A549 (cell line): ENCODE data around the gene RRAS. TPM values are rescaled to one million over a fixed set of nuclear protein-coding genes. Genes with fewer than 3 reads are reported as not detected.

Experiments
- ATOH8 ChIP-seq: fragments of 250-450 bp; sonication (Bioruptor Pico); IDR thresholded peaks from 2 replicates; pipeline ENCODE4 v1.5.0; 2020; ENCODE audit warnings: low read depth, mild to moderate bottlenecking, moderate library complexity
- BHLHE40 ChIP-seq: IDR thresholded peaks from 2 replicates; pipeline ENCODE4 v1.6.1; 2012; ENCODE audit warnings: low read depth, low read length, inconsistent platforms
- CBX8 ChIP-seq: fragments of 200-600 bp; sonication (generic); IDR thresholded peaks from 2 replicates; pipeline ENCODE4 v1.6.1; 2016
- CEBPB ChIP-seq, 2 experiments: fragments of >200 bp in 1 of 2; sonication (Bioruptor Twin) in 1 of 2; formaldehyde crosslinking in 1 of 2; IDR thresholded peaks; 2 replicates each; pipeline ENCODE4 v1.6.1; 2012 to 2016
- EHF ChIP-seq: fragments of 250-450 bp; sonication (Bioruptor Pico); IDR thresholded peaks from 2 replicates; pipeline ENCODE4 v1.5.0; 2020; ENCODE audit warnings: mild to moderate bottlenecking
- EHMT2 ChIP-seq: fragments of 200-600 bp; sonication (generic); IDR thresholded peaks from 2 replicates; pipeline ENCODE4 v1.6.1; 2016; ENCODE audit warnings: antibody characterized with exemption, low read depth, mild to moderate bottlenecking, moderate library complexity
- EP300 ChIP-seq, 2 experiments: fragments of >200 bp; sonication (Bioruptor Twin); formaldehyde crosslinking; IDR thresholded peaks; 2 replicates in 1 of 2; 3 replicates in 1 of 2; pipeline ENCODE4 v1.6.1; 2016 to 2017
- ESRRA ChIP-seq: fragments of 150-350 bp; IDR thresholded peaks from 2 replicates; pipeline ENCODE4 v1.6.1; 2014; ENCODE audit warnings: mild to moderate bottlenecking, low read length, borderline replicate concordance
- FOSL2 ChIP-seq, 2 experiments: fragments of 450-650 bp in 1 of 2; fragments of >200 bp in 1 of 2; sonication (Bioruptor Twin) in 1 of 2; formaldehyde crosslinking; IDR thresholded peaks; 2 replicates each; pipeline versions ENCODE4 v1.5.0 to v1.6.1; 2016 to 2020; ENCODE audit warnings: mild to moderate bottlenecking in 1 of 2, moderate library complexity in 1 of 2
- FOXS1 ChIP-seq: fragments of 250-450 bp; sonication (Bioruptor Pico); IDR thresholded peaks from 2 replicates; pipeline ENCODE4 v1.5.0; 2020; ENCODE audit warnings: mild to moderate bottlenecking, moderate library complexity
- GATA3 ChIP-seq: IDR thresholded peaks from 2 replicates; pipeline ENCODE4 v1.6.1; 2012; ENCODE audit warnings: borderline replicate concordance
- HDAC2 ChIP-seq: fragments of 200-600 bp; sonication (generic); IDR thresholded peaks from 2 replicates; pipeline ENCODE4 v1.6.1; 2016
- HEYL ChIP-seq: fragments of 250-450 bp; sonication (Bioruptor Pico); IDR thresholded peaks from 2 replicates; pipeline ENCODE4 v1.8.0; 2021; ENCODE audit warnings: mild to moderate bottlenecking, moderate library complexity
- HMGXB4 ChIP-seq: fragments of 250-450 bp; sonication (Bioruptor Pico); IDR thresholded peaks from 2 replicates; pipeline ENCODE4 v1.5.0; 2021; ENCODE audit warnings: mild to moderate bottlenecking, moderate library complexity, borderline replicate concordance
- HOXA7 ChIP-seq: fragments of 250-450 bp; sonication (Bioruptor Pico); IDR thresholded peaks from 2 replicates; pipeline ENCODE4 v1.5.0; 2020; ENCODE audit warnings: mild to moderate bottlenecking, moderate library complexity
- HOXB13 ChIP-seq: fragments of 250-450 bp; sonication (Bioruptor Pico); IDR thresholded peaks from 2 replicates; pipeline ENCODE4 v1.5.0; 2020; ENCODE audit warnings: low read depth, mild to moderate bottlenecking, moderate library complexity
- HOXB5 ChIP-seq: fragments of 250-450 bp; sonication (Bioruptor Pico); IDR thresholded peaks from 2 replicates; pipeline ENCODE4 v1.5.0; 2020; ENCODE audit warnings: mild to moderate bottlenecking, moderate library complexity
- KDM1A ChIP-seq: fragments of 200-600 bp; sonication (generic); IDR thresholded peaks from 2 replicates; pipeline ENCODE4 v1.6.1; 2016; ENCODE audit warnings: low read depth, mild to moderate bottlenecking
- MAX ChIP-seq: IDR thresholded peaks from 2 replicates; pipeline ENCODE4 v1.6.1; 2012
- MAZ ChIP-seq: fragments of 150-350 bp; IDR thresholded peaks from 2 replicates; pipeline ENCODE4 v1.6.1; 2014; ENCODE audit warnings: antibody characterized with exemption, low read depth, low read length, borderline replicate concordance
- MYC ChIP-seq: IDR thresholded peaks from 2 replicates; pipeline ENCODE4 v1.6.1; 2012; ENCODE audit warnings: mild to moderate bottlenecking, inconsistent platforms, low read length, improper control_type of control experiment, borderline replicate concordance
- NR3C1 ChIP-seq: fragments of >200 bp; sonication (Bioruptor Twin); formaldehyde crosslinking; IDR thresholded peaks from 3 replicates; pipeline ENCODE4 v1.6.1; 2017
- PBX3 ChIP-seq: IDR thresholded peaks from 2 replicates; pipeline ENCODE4 v1.6.1; 2012
- PHF8 ChIP-seq: fragments of 200-600 bp; sonication (generic); IDR thresholded peaks from 2 replicates; pipeline ENCODE4 v1.6.1; 2016; ENCODE audit warnings: low read depth, mild to moderate bottlenecking, antibody characterized with exemption, moderate library complexity, borderline replicate concordance
- POLR2AphosphoS2 ChIP-seq: conservative IDR thresholded peaks from 2 replicates; pipeline ENCODE4 v1.6.1; 2012; ENCODE audit warnings: low read length, improper control_type of control experiment, inconsistent platforms
- RAD21 ChIP-seq, 2 experiments: fragments of >200 bp in 1 of 2; sonication (Bioruptor Twin) in 1 of 2; formaldehyde crosslinking in 1 of 2; IDR thresholded peaks in 1 of 2; conservative IDR thresholded peaks in 1 of 2; 2 replicates in 1 of 2; 3 replicates in 1 of 2; pipeline ENCODE4 v1.6.1; 2012 to 2018; ENCODE audit warnings: inconsistent platforms in 1 of 2
- RARB ChIP-seq: fragments of 250-450 bp; sonication (Bioruptor Pico); IDR thresholded peaks from 2 replicates; pipeline ENCODE4 v1.8.0; 2021; ENCODE audit warnings: mild to moderate bottlenecking, moderate library complexity
- RCOR1 ChIP-seq: fragments of 150-350 bp; IDR thresholded peaks from 2 replicates; pipeline ENCODE4 v1.6.1; 2014; ENCODE audit warnings: antibody characterized with exemption, low read length, low read depth
- RFX5 ChIP-seq: fragments of 450-650 bp; IDR thresholded peaks from 2 replicates; pipeline ENCODE4 v1.7.1; 2014; ENCODE audit warnings: antibody characterized with exemption, mild to moderate bottlenecking, moderate library complexity
- SMC3 ChIP-seq: fragments of >200 bp; sonication (Bioruptor Twin); formaldehyde crosslinking; IDR thresholded peaks from 3 replicates; pipeline ENCODE4 v1.6.1; 2018; ENCODE audit warnings: inconsistent platforms
- TP53 ChIP-seq: fragments of 250-450 bp; sonication (Bioruptor Pico); IDR thresholded peaks from 2 replicates; pipeline ENCODE4 v1.5.0; 2021; ENCODE audit warnings: mild to moderate bottlenecking, moderate library complexity
- ZFP36 ChIP-seq: fragments of 450-650 bp; IDR thresholded peaks from 2 replicates; pipeline ENCODE4 v1.6.1; 2014; ENCODE audit warnings: borderline replicate concordance; ENCODE audit not compliant: partially characterized antibody
- ZNF302 ChIP-seq: fragments of 250-450 bp; sonication (Bioruptor Pico); IDR thresholded peaks from 2 replicates; pipeline ENCODE4 v1.9.0; 2021; ENCODE audit warnings: inconsistent platforms, mild to moderate bottlenecking, moderate library complexity
- polyA plus RNA-seq, 4 experiments: library from polyadenylated mRNA; depleted of rRNA in 3 of 4; stranded (reverse); fragments of >200 nt; fragmentation: RNase III in 1 of 4; extraction: RNeasy Plus Mini Kit Qiagen cat#74134 plus additional on column Dnase treatment in 1 of 4; gene quantifications; 2 replicates in 3 of 4; 3 replicates in 1 of 4; pipeline ENCODE4 v1.2.3, GENCODE V29; 2011 to 2017
- TF ChIP-seq, protein P1 (sequence below): fragments of >200 bp; sonication (Bioruptor Twin); formaldehyde crosslinking; IDR thresholded peaks from 3 replicates; pipeline ENCODE4 v1.6.1; 2016
- TF ChIP-seq, protein P2 (sequence below): fragments of 200-600 bp; sonication (generic); IDR thresholded peaks from 2 replicates; pipeline ENCODE4 v1.6.1; 2016; ENCODE audit warnings: antibody characterized with exemption, mild to moderate bottlenecking, moderate library complexity

RRAS gene
- polyA plus RNA-seq, 2 of the 4 experiments (the other 2 are of a cell fraction), result 47.6 to 49.2 TPM

- no peak for TF ChIP-seq MYC
- peak; percentile 10; the same call in 1 of the 2 replicates for TF ChIP-seq TP53 (CRISPR knock-in tag)
- no peak for TF ChIP-seq RFX5
- no peak for TF ChIP-seq BHLHE40
- TF ChIP-seq MAX, result no peak
- peak; percentile 40; the same call in 1 of the 2 replicates for TF ChIP-seq HOXA7
- TF ChIP-seq PHF8, result no peak
- no peak for TF ChIP-seq ATOH8 (CRISPR knock-in tag)
- TF ChIP-seq EHMT2, result no peak
- TF ChIP-seq HEYL (CRISPR knock-in tag), result no peak
- TF ChIP-seq CEBPB (IDR thresholded peaks at IDR 0.05), result no peak
- TF ChIP-seq POLR2AphosphoS2, result no peak; the same call in none of the 2 replicates
- no peak for TF ChIP-seq PBX3
- no peak for TF ChIP-seq HOXB5 (CRISPR knock-in tag)
- peak; percentile 47; the same call in 2 of the 3 replicates for TF ChIP-seq SMC3
- TF ChIP-seq ESRRA, result no peak
- no peak for TF ChIP-seq EP300 (IDR thresholded peaks at IDR 0.05)
- TF ChIP-seq, protein P1, sequence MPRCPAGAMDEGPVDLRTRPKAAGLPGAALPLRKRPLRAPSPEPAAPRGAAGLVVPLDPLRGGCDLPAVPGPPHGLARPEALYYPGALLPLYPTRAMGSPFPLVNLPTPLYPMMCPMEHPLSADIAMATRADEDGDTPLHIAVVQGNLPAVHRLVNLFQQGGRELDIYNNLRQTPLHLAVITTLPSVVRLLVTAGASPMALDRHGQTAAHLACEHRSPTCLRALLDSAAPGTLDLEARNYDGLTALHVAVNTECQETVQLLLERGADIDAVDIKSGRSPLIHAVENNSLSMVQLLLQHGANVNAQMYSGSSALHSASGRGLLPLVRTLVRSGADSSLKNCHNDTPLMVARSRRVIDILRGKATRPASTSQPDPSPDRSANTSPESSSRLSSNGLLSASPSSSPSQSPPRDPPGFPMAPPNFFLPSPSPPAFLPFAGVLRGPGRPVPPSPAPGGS, result no peak
- TF ChIP-seq CBX8, result no peak
- no peak for TF ChIP-seq ZFP36
- no peak for TF ChIP-seq HDAC2
- TF ChIP-seq NR3C1, result no peak
- TF ChIP-seq MAZ, result no peak
- TF ChIP-seq GATA3, result no peak
- TF ChIP-seq, protein P2, sequence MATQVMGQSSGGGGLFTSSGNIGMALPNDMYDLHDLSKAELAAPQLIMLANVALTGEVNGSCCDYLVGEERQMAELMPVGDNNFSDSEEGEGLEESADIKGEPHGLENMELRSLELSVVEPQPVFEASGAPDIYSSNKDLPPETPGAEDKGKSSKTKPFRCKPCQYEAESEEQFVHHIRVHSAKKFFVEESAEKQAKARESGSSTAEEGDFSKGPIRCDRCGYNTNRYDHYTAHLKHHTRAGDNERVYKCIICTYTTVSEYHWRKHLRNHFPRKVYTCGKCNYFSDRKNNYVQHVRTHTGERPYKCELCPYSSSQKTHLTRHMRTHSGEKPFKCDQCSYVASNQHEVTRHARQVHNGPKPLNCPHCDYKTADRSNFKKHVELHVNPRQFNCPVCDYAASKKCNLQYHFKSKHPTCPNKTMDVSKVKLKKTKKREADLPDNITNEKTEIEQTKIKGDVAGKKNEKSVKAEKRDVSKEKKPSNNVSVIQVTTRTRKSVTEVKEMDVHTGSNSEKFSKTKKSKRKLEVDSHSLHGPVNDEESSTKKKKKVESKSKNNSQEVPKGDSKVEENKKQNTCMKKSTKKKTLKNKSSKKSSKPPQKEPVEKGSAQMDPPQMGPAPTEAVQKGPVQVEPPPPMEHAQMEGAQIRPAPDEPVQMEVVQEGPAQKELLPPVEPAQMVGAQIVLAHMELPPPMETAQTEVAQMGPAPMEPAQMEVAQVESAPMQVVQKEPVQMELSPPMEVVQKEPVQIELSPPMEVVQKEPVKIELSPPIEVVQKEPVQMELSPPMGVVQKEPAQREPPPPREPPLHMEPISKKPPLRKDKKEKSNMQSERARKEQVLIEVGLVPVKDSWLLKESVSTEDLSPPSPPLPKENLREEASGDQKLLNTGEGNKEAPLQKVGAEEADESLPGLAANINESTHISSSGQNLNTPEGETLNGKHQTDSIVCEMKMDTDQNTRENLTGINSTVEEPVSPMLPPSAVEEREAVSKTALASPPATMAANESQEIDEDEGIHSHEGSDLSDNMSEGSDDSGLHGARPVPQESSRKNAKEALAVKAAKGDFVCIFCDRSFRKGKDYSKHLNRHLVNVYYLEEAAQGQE, result no peak
- peak in 1 of 2 experiments; percentile 17; a peak in 1 of 5 replicates for TF ChIP-seq RAD21 (conservative IDR thresholded peaks at IDR 0.05 in 1 of 2, IDR thresholded peaks at IDR 0.05 in 1 of 2)
- no peak for TF ChIP-seq KDM1A
- TF ChIP-seq HOXB13 (CRISPR knock-in tag), result no peak
- TF ChIP-seq RARB (CRISPR knock-in tag), result peak; percentile 12; the same call in 1 of the 2 replicates
- no peak for TF ChIP-seq FOSL2 (IDR thresholded peaks at IDR 0.05)
- no peak for TF ChIP-seq FOSL2 (CRISPR knock-in tag; IDR thresholded peaks at IDR 0.05)
- TF ChIP-seq ZNF302 (CRISPR knock-in tag), result no peak
- no peak for TF ChIP-seq HMGXB4 (CRISPR knock-in tag)
- no peak for TF ChIP-seq RCOR1
- TF ChIP-seq FOXS1 (CRISPR knock-in tag), result no peak
- TF ChIP-seq EHF (CRISPR knock-in tag), result no peak
Measured at GRCh38 chr19:49684251-49684982, 44.5 kb upstream of the RRAS start (continued).
